IPS DF 19.7 (cell line): ENCODE measurements around the gene ZIC5.

Experiments
- DNase-seq: peaks from one replicate; pipeline ENCODE4 v3.0.0-alpha.2; 2013; ENCODE audit warnings: low read depth, low spot score

Gene ZIC5

GRCh38 chr13:99987154-99988019 is 15.8 kb upstream of the ZIC5 start:
- no peak for DNase-seq

- DNase-seq = no peak
These were observed 15.2 kb upstream of the ZIC5 start for GRCh38 chr13:99986741-99987140.

- no peak for DNase-seq
These were observed 14.4 kb upstream of the ZIC5 start for GRCh38 chr13:99985886-99986527.

- DNase-seq = no peak
These were observed 13.8 kb upstream of the ZIC5 start for GRCh38 chr13:99985241-99985874.

- DNase-seq = no peak
These were observed 13.1 kb upstream of the ZIC5 start for GRCh38 chr13:99984461-99985240.

- no peak for DNase-seq
These were observed 12.2 kb upstream of the ZIC5 start for GRCh38 chr13:99983499-99984401.

GRCh38 chr13:99982731-99983498 is 11.3 kb upstream of the ZIC5 start:
- DNase-seq = no peak

- DNase-seq = no peak
These were observed 10.6 kb upstream of the ZIC5 start for GRCh38 chr13:99982036-99982730.

- no peak for DNase-seq
These were observed 10.1 kb upstream of the ZIC5 start, which contains the start of gene ZIC2 for GRCh38 chr13:99981735-99982035. TSS of gene ZIC2 (plus strand) at chr13:99981784. CDS start at chr13:99982065, 281 bp downstream.

GRCh38 chr13:99980824-99981734 is 9.5 kb upstream of the ZIC5 start:
- no peak for DNase-seq

- no peak for DNase-seq
These were observed 8.7 kb upstream of the ZIC5 start for GRCh38 chr13:99980201-99980823.

GRCh38 chr13:99979453-99980200 is 8.1 kb upstream of the ZIC5 start:
- DNase-seq = no peak

GRCh38 chr13:99978799-99979452 is 7.4 kb upstream of the ZIC5 start:
- DNase-seq = no peak

GRCh38 chr13:99977912-99978798 is 6.6 kb upstream of the ZIC5 start:
- DNase-seq = no peak

GRCh38 chr13:99977334-99977911 is 5.9 kb upstream of the ZIC5 start:
- no peak for DNase-seq
